Stimulated activated naive CD4-positive, alpha-beta T cell treated with Interleukin-2 at 50 U/mL for 16 hours (primary cell): Measurements from ENCODE around the gene ALG5.

Experiments used
- DNase-seq: peaks from one replicate; lab custom pipeline; 2025; lab: John Stamatoyannopoulos, UW

The ALG5 gene

GRCh38 chr13:36999054-36999714 lies at the start of gene ALG5:
Gene ALG5 (minus strand): TSS chr13:36999340. CDS start chr13:36999300, 40 bp downstream.
- peak; percentile 90 for DNase-seq

GRCh38 chr13:37047846-37048245 lies 48.7 kb upstream of the ALG5 start:
- no peak for DNase-seq

GRCh38 chr13:37047032-37047431 lies 47.9 kb upstream of the ALG5 start:
- DNase-seq, result no peak

- no peak for DNase-seq
Measured at GRCh38 chr13:37046062-37046461, 46.9 kb upstream of the ALG5 start.

GRCh38 chr13:37040789-37041188 lies 41.6 kb upstream of the ALG5 start:
- no peak for DNase-seq

GRCh38 chr13:37039896-37040295 lies 40.8 kb upstream of the ALG5 start:
- no peak for DNase-seq

GRCh38 chr13:37037241-37037640 lies 38.1 kb upstream of the ALG5 start:
- no peak for DNase-seq

GRCh38 chr13:37029617-37030016 lies 30.5 kb upstream of the ALG5 start:
- no peak for DNase-seq

- no peak for DNase-seq
Measured at GRCh38 chr13:37027639-37028038, 28.5 kb upstream of the ALG5 start.

GRCh38 chr13:37026771-37027170 lies 27.6 kb upstream of the ALG5 start:
- DNase-seq, result no peak

GRCh38 chr13:37023871-37024270 lies 24.7 kb upstream of the ALG5 start:
- no peak for DNase-seq

- DNase-seq, result no peak
Measured at GRCh38 chr13:37014609-37015008, 15.5 kb upstream of the ALG5 start.

GRCh38 chr13:37011788-37012187 lies 12.6 kb upstream of the ALG5 start:
- no peak for DNase-seq

GRCh38 chr13:37011002-37011401 lies 11.9 kb upstream of the ALG5 start:
- no peak for DNase-seq

- no peak for DNase-seq
Measured at GRCh38 chr13:37010424-37010823, 11.3 kb upstream of the ALG5 start.

- DNase-seq, result no peak
Measured at GRCh38 chr13:37009692-37010091, 10.6 kb upstream of the ALG5 start.

- DNase-seq, result no peak
Measured at GRCh38 chr13:37001921-37002250, 2.7 kb upstream of the ALG5 start.

GRCh38 chr13:36998624-36999041 lies 507 bp downstream of the ALG5 start:
- no peak for DNase-seq

GRCh38 chr13:36997716-36998427 lies 1.3 kb downstream of the ALG5 start:
- DNase-seq, result no peak

- DNase-seq, result no peak
Measured at GRCh38 chr13:36992362-36992761, 6.8 kb downstream of the ALG5 start.

- DNase-seq, result no peak
Measured at GRCh38 chr13:36986462-36987240, 12.5 kb downstream of the ALG5 start.

- DNase-seq, result no peak
Measured at GRCh38 chr13:36981156-36981743, 17.9 kb downstream of the ALG5 start.
